ENCODE results near the gene CDYL.

Gene CDYL

GRCh38 chr6:4972438-4972837 lies 196.2 kb downstream of the CDYL start:
- Histone ChIP-seq H3K36me3 (ENCODE audit: control insufficient read depth, insufficient read depth, low read length) (no peaks in the 10 kb centered on the region), H3K4me1 (ENCODE audit: control insufficient read depth, insufficient read depth, low read length) (no peaks in the 10 kb centered on the region), H3K9ac (ENCODE audit: low read length) (no peak overlapping the region), H3K27me3 (ENCODE audit: control insufficient read depth, insufficient read depth, low read length) (no peaks in the 10 kb centered on the region), H3K9me3 (ENCODE audit: control insufficient read depth, low read length) (no peaks in the 10 kb centered on the region), H3K4me3 (ENCODE audit: low read length) (no peak overlapping the region)

DNA sequence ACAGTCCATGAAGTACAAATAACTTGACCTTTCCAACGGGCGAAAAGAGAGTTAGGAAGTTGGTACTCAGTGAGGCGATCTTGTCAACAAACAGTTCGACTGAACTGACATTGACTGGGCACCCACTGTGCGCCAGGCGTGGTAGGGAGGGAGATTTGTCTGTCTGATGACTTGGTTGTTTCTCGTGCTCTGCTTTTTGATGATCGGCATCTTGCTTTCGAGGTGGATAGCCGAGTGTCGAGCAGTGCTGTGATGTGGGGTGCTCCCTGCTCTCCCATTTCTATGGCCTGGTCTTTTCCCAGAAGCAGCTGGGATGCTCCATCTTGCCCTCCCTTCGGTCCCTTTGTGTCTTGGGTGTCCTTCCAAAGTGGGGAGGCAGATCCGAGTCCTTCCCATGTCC lies 197.2 kb downstream of the CDYL start:
- no peaks in the 10 kb centered on the region for H3K27me3 ChIP-seq (ENCODE audit: control insufficient read depth, insufficient read depth, low read length)
- H3K4me3 ChIP-seq (ENCODE audit: low read length) = no peak overlapping the region
- no peak overlapping the region for H3K9ac ChIP-seq (ENCODE audit: low read length)
- no peaks in the 10 kb centered on the region for H3K36me3 ChIP-seq (ENCODE audit: control insufficient read depth, insufficient read depth, low read length)
- H3K4me1 ChIP-seq (ENCODE audit: control insufficient read depth, insufficient read depth, low read length) = no peaks in the 10 kb centered on the region
- no peaks in the 10 kb centered on the region for H3K9me3 ChIP-seq (ENCODE audit: control insufficient read depth, low read length)

DNA sequence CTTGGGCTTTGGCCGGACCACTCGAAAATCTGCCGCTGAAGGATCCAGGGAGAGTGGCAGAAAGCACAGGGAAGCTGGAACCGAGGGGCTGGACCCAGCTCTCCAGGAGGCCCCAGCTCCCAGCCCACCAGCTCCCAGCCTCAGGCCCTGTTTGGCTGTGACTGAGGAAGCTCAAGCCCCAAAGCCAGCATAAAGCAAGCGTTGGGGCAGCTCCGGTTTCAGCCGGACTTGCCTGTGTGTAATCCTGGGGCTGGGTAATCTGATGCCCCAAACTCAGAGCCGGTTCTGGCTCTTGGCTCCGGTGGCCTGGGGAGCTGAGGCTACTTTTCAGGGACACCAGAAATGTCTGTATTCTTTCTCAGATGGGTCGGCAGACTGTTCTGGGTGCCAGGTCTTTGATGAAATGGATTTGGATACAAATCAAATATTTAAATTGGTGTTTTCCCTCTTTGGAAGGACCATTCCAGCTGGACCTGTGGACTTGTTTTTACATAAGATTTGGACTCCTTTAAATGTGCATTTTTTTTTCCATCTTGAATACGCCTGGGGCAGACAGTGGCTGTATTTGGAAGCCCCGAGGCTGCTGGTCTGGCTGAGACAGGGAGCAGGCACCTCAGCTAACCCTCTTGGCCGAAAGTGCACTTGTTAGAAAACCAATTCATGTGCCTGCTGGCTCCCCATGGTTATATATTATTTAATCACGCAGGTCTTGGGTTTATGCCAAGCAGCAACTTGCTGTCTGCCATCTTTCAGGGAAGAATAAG lies 198.0 kb downstream of the CDYL start:
- H3K4me1 ChIP-seq (ENCODE audit: control insufficient read depth, insufficient read depth, low read length) = no peaks in the 10 kb centered on the region
- H3K9ac ChIP-seq (ENCODE audit: low read length) = no peak overlapping the region
- H3K4me3 ChIP-seq (ENCODE audit: low read length) = no peak overlapping the region
- H3K9me3 ChIP-seq (ENCODE audit: control insufficient read depth, low read length) = no peaks in the 10 kb centered on the region
- H3K27me3 ChIP-seq (ENCODE audit: control insufficient read depth, insufficient read depth, low read length) = no peaks in the 10 kb centered on the region
- no peaks in the 10 kb centered on the region for H3K36me3 ChIP-seq (ENCODE audit: control insufficient read depth, insufficient read depth, low read length)

DNA sequence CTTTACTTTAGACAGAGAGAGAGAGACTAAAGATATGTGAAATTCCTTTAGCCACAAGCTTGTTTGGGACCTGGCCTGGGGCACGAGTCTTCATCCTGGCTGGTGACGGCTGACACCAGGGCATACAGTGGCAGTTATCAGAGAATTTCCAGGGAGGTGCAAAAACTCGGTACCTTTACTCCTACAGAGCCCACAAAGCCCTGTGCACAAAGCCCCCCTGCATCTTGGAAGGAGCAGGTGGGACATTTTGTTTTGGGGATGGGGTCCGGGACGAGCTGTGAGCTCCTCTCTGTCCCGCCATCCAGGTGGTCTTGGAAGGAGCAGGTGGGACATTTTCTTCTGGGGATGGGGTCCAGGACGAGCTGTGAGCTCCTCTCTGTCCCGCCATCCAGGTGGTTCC lies 198.8 kb downstream of the CDYL start:
- Histone ChIP-seq H3K4me1 (ENCODE audit: control insufficient read depth, insufficient read depth, low read length) (no peaks in the 10 kb centered on the region), H3K4me3 (ENCODE audit: low read length) (no peak overlapping the region), H3K27me3 (ENCODE audit: control insufficient read depth, insufficient read depth, low read length) (no peaks in the 10 kb centered on the region), H3K9me3 (ENCODE audit: control insufficient read depth, low read length) (no peaks in the 10 kb centered on the region), H3K36me3 (ENCODE audit: control insufficient read depth, insufficient read depth, low read length) (no peaks in the 10 kb centered on the region), H3K9ac (ENCODE audit: low read length) (no peak overlapping the region)

DNA sequence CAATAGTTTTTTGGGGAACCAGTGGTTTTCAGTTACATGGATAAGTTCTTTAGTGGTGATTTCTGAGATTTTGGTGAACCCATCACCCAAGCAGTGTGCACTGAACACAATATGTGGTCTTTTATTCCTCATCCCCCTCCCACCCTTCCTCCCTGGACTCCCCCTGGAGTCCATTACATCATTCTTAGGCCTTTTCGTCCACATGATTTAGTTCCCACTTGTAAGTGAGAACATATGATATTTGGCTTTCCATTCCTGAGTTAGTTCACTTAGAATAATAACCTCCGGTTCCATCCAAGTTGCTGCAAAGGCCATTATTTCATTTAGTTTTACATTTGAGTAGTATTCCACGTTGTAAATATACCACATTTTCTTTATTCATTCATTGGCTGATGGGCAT lies 199.3 kb downstream of the CDYL start:
- Histone ChIP-seq H3K4me1 (ENCODE audit: control insufficient read depth, insufficient read depth, low read length) (no peaks in the 10 kb centered on the region), H3K36me3 (ENCODE audit: control insufficient read depth, insufficient read depth, low read length) (no peaks in the 10 kb centered on the region), H3K9me3 (ENCODE audit: control insufficient read depth, low read length) (no peaks in the 10 kb centered on the region), H3K27me3 (ENCODE audit: control insufficient read depth, insufficient read depth, low read length) (no peaks in the 10 kb centered on the region), H3K9ac (ENCODE audit: low read length) (no peak overlapping the region), H3K4me3 (ENCODE audit: low read length) (no peak overlapping the region)

DNA sequence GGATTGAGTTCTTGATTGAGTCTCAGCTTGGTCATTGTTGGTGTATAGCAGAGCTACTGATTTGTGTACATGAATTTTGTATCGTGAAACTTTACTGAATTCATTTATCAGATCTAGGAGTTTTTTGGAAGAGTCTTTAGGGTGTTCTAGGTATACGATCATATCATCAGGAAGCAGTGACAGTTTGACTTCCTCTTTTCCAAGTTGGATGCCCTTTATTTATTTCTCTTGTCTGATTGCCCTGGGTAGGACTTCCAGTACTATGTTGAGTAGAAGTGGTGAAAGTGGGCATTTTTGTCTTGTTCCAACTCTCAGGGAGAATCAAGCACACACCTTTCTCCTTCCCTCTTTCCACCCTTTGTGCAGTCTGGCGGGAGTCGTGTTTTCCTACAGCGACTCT lies 201.3 kb downstream of the CDYL start:
- no peaks in the 10 kb centered on the region for H3K9me3 ChIP-seq (ENCODE audit: control insufficient read depth, low read length)
- no peaks in the 10 kb centered on the region for H3K36me3 ChIP-seq (ENCODE audit: control insufficient read depth, insufficient read depth, low read length)
- H3K9ac ChIP-seq (ENCODE audit: low read length) = no peak overlapping the region

GRCh38 chr6:4979426-4979825 lies 203.2 kb downstream of the CDYL start:
- Histone ChIP-seq H3K9ac (ENCODE audit: low read length) (no peak overlapping the region), H3K27me3 (ENCODE audit: control insufficient read depth, insufficient read depth, low read length) (no peaks in the 10 kb centered on the region), H3K4me1 (ENCODE audit: control insufficient read depth, insufficient read depth, low read length) (no peaks in the 10 kb centered on the region), H3K36me3 (ENCODE audit: control insufficient read depth, insufficient read depth, low read length) (no peaks in the 10 kb centered on the region), H3K4me3 (ENCODE audit: low read length) (no peak overlapping the region), H3K9me3 (ENCODE audit: control insufficient read depth, low read length) (no peaks in the 10 kb centered on the region)

More for the DNA sequence above, 201.3 kb downstream of the CDYL start:
- no peaks in the 10 kb centered on the region for H3K4me1 ChIP-seq (ENCODE audit: control insufficient read depth, insufficient read depth, low read length)
- no peaks in the 10 kb centered on the region for H3K27me3 ChIP-seq (ENCODE audit: control insufficient read depth, insufficient read depth, low read length)
- no peak overlapping the region for H3K4me3 ChIP-seq (ENCODE audit: low read length)

DNA sequence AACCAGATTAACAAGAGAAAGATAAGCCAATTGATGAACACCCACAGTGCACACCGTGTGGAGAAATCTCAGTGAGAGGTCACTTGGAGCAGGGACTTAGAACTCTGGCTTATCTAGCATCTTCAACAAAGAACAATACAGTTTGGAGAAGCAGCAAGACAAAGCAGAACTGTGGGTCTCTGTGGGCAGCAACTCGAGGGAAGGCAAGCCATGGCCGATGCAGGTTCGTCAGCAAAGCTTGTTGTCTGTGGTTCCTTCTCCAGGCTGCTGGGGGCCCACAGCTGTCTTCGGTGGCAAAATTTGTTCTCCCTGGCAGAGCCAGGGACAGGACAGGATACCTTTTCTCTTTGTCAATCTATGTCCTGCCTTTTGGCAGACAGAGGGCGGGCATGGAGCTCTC lies 205.6 kb downstream of the CDYL start:
- Histone ChIP-seq H3K4me1 (ENCODE audit: control insufficient read depth, insufficient read depth, low read length) (no peaks in the 10 kb centered on the region), H3K9ac (ENCODE audit: low read length) (no peak overlapping the region), H3K36me3 (ENCODE audit: control insufficient read depth, insufficient read depth, low read length) (no peaks in the 10 kb centered on the region), H3K9me3 (ENCODE audit: control insufficient read depth, low read length) (no peaks in the 10 kb centered on the region), H3K4me3 (ENCODE audit: low read length) (no peak overlapping the region), H3K27me3 (ENCODE audit: control insufficient read depth, insufficient read depth, low read length) (no peaks in the 10 kb centered on the region)

DNA sequence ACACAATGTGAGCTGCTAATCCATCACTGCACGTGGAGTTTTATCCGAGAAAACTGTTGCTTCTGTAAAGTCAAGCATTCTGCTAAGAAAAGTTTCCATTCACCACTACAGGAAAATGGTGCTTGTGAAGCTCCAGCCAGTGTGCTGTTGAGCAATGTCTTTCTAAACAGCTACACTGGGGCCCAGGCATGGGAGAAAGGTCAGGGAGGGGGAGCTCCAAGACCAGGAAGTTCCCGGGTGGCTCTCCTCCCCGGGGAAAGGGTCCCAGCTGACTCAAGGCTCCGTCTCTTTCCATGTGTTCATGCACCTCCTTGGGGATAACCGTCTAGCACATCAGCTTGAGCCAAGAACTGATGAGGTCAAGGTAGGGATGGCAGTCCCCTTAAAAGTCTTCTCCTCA lies 207.1 kb downstream of the CDYL start:
- H3K27me3 ChIP-seq (ENCODE audit: control insufficient read depth, insufficient read depth, low read length) = no peaks in the 10 kb centered on the region
- no peaks in the 10 kb centered on the region for H3K4me1 ChIP-seq (ENCODE audit: control insufficient read depth, insufficient read depth, low read length)
- H3K4me3 ChIP-seq (ENCODE audit: low read length) = no peak overlapping the region
- H3K9me3 ChIP-seq (ENCODE audit: control insufficient read depth, low read length) = no peaks in the 10 kb centered on the region
- no peaks in the 10 kb centered on the region for H3K36me3 ChIP-seq (ENCODE audit: control insufficient read depth, insufficient read depth, low read length)
- H3K9ac ChIP-seq (ENCODE audit: low read length) = no peak overlapping the region

DNA sequence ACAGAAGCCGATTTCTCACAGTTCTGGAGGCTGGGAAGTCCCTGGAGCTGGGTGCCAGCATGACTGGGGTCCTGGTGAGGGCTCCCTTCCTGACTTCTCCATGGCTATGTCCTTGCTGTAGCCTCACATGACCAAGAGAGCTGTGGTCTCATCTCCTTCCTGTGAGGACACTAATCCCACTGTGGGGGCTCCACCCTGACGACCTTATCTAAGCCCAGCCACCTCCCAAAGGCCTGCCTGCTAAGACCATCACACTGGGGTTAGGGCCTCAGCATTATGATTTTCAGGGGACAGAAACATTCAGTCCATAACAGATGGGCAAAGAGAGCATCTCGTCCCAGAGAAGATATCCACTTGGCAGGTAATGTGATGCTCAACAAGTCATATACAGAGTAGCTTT lies 210.8 kb downstream of the CDYL start:
- no peaks in the 10 kb centered on the region for H3K4me1 ChIP-seq (ENCODE audit: control insufficient read depth, insufficient read depth, low read length)
- H3K9me3 ChIP-seq (ENCODE audit: control insufficient read depth, low read length) = no peaks in the 10 kb centered on the region
- no peaks in the 10 kb centered on the region for H3K27me3 ChIP-seq (ENCODE audit: control insufficient read depth, insufficient read depth, low read length)
- no peak overlapping the region for H3K4me3 ChIP-seq (ENCODE audit: low read length)
- no peaks in the 10 kb centered on the region for H3K36me3 ChIP-seq (ENCODE audit: control insufficient read depth, insufficient read depth, low read length)
- H3K9ac ChIP-seq (ENCODE audit: low read length) = no peak overlapping the region

GRCh38 chr6:4987432-4987831 lies 211.2 kb downstream of the CDYL start:
- Histone ChIP-seq H3K4me1 (ENCODE audit: control insufficient read depth, insufficient read depth, low read length) (no peaks in the 10 kb centered on the region), H3K9ac (ENCODE audit: low read length) (no peak overlapping the region), H3K27me3 (ENCODE audit: control insufficient read depth, insufficient read depth, low read length) (no peaks in the 10 kb centered on the region), H3K4me3 (ENCODE audit: low read length) (no peak overlapping the region), H3K36me3 (ENCODE audit: control insufficient read depth, insufficient read depth, low read length) (no peaks in the 10 kb centered on the region), H3K9me3 (ENCODE audit: control insufficient read depth, low read length) (no peaks in the 10 kb centered on the region)

GRCh38 chr6:4994741-4995140 lies 218.5 kb downstream of the CDYL start:
- no peaks in the 10 kb centered on the region for H3K27me3 ChIP-seq (ENCODE audit: control insufficient read depth, insufficient read depth, low read length)
- no peaks in the 10 kb centered on the region for H3K9me3 ChIP-seq (ENCODE audit: control insufficient read depth, low read length)
- H3K4me3 ChIP-seq (ENCODE audit: low read length) = no peak overlapping the region
- no peaks in the 10 kb centered on the region for H3K36me3 ChIP-seq (ENCODE audit: control insufficient read depth, insufficient read depth, low read length)
- no peak overlapping the region for H3K9ac ChIP-seq (ENCODE audit: low read length)
- no peaks in the 10 kb centered on the region for H3K4me1 ChIP-seq (ENCODE audit: control insufficient read depth, insufficient read depth, low read length)

- no peaks in the 10 kb centered on the region for H3K9me3 ChIP-seq (ENCODE audit: control insufficient read depth, low read length)
- no peaks in the 10 kb centered on the region for H3K4me1 ChIP-seq (ENCODE audit: control insufficient read depth, insufficient read depth, low read length)
- no peak overlapping the region for H3K9ac ChIP-seq (ENCODE audit: low read length)
- H3K36me3 ChIP-seq (ENCODE audit: control insufficient read depth, insufficient read depth, low read length) = no peaks in the 10 kb centered on the region
- H3K4me3 ChIP-seq (ENCODE audit: low read length) = no peak overlapping the region
- H3K27me3 ChIP-seq (ENCODE audit: control insufficient read depth, insufficient read depth, low read length) = no peaks in the 10 kb centered on the region
Observed at GRCh38 chr6:4997862-4998261, 221.7 kb downstream of the CDYL start.
